H9 (cell line): ENCODE measurements around the gene CFAP99. TPM values are rescaled to one million over a fixed set of nuclear protein-coding genes. Genes with fewer than 3 reads are reported as not detected.
A peak's percentile ranks its signal among the peaks of the same experiment; 100 is the strongest.

Experiments used
- DNase-seq: peaks from one replicate; pipeline ENCODE4 v3.0.0-alpha.2; 2017
- H2AFZ ChIP-seq: one replicate; pipeline ENCODE4 v1.6.1; 2013; ENCODE audit warnings: mild to moderate bottlenecking, low read length, control low read depth, moderate library complexity
- H2AK5ac ChIP-seq: 2 replicates; pipeline ENCODE4 v1.6.1; 2013; ENCODE audit warnings: low read length, control low read depth, mixed read lengths; ENCODE audit not compliant: insufficient read length
- H2BK120ac ChIP-seq: one replicate; pipeline ENCODE4 v1.6.1; 2013; ENCODE audit warnings: low read depth, mild to moderate bottlenecking, low read length, control low read depth, inconsistent platforms; ENCODE audit not compliant: poor library complexity, severe bottlenecking
- H2BK12ac ChIP-seq: 2 replicates; pipeline ENCODE4 v1.6.1; 2013; ENCODE audit warnings: low read length, control low read depth, mixed read lengths, low read depth; ENCODE audit not compliant: insufficient read length
- H2BK15ac ChIP-seq: 2 replicates; pipeline ENCODE4 v1.6.1; 2013; ENCODE audit warnings: low read depth, low read length, control low read depth
- H2BK20ac ChIP-seq: one replicate; pipeline ENCODE4 v1.6.1; 2013; ENCODE audit warnings: low read depth, mild to moderate bottlenecking, low read length, control low read depth, inconsistent platforms; ENCODE audit not compliant: poor library complexity, severe bottlenecking
- H2BK5ac ChIP-seq: 2 replicates; pipeline ENCODE4 v1.6.1; 2013; ENCODE audit warnings: low read length, control low read depth, mixed read lengths; ENCODE audit not compliant: insufficient read length
- H3K14ac ChIP-seq: 2 replicates; pipeline ENCODE4 v1.6.1; 2013; ENCODE audit warnings: low read length, control low read depth; ENCODE audit not compliant: insufficient read depth
- H3K18ac ChIP-seq: 2 replicates; pipeline ENCODE4 v1.6.1; 2013; ENCODE audit warnings: low read depth, mild to moderate bottlenecking, mixed read lengths, low read length, control low read depth; ENCODE audit not compliant: insufficient read length
- H3K23ac ChIP-seq: 2 replicates; pipeline ENCODE4 v1.6.1; 2013; ENCODE audit warnings: low read length, control low read depth, mixed read lengths, low read depth; ENCODE audit not compliant: insufficient read length
- H3K23me2 ChIP-seq: 2 replicates; pipeline ENCODE4 v1.6.1; 2013; ENCODE audit warnings: low read depth, mild to moderate bottlenecking, mixed read lengths, low read length, control low read depth; ENCODE audit not compliant: insufficient read length, poor library complexity, severe bottlenecking
- H3K27ac ChIP-seq: 2 replicates; pipeline ENCODE4 v1.5.1; 2013; ENCODE audit warnings: low read length, control low read depth, mixed read lengths, low read depth; ENCODE audit not compliant: insufficient read length
- H3K27me3 ChIP-seq: 2 replicates; pipeline ENCODE4 v1.6.1; 2013; ENCODE audit warnings: low read length, control low read depth, inconsistent platforms; ENCODE audit not compliant: insufficient read depth
- H3K4ac ChIP-seq: 2 replicates; pipeline ENCODE4 v1.6.1; 2013; ENCODE audit warnings: low read depth, mild to moderate bottlenecking, control low read depth, inconsistent platforms, low read length, moderate library complexity
- H3K4me1 ChIP-seq: 2 replicates; pipeline ENCODE4 v1.6.1; 2013; ENCODE audit warnings: low read length, control low read depth, inconsistent platforms; ENCODE audit not compliant: insufficient read depth
- H3K4me2 ChIP-seq: 2 replicates; pipeline ENCODE4 v1.6.1; 2013; ENCODE audit warnings: low read length, control low read depth, mixed read lengths; ENCODE audit not compliant: insufficient read length, insufficient read depth
- H3K56ac ChIP-seq: 2 replicates; pipeline ENCODE4 v1.6.1; 2013; ENCODE audit warnings: low read depth, mild to moderate bottlenecking, mixed read lengths, low read length, control low read depth; ENCODE audit not compliant: insufficient read length
- H3K79me1 ChIP-seq: 2 replicates; pipeline ENCODE4 v1.6.1; 2013; ENCODE audit warnings: low read depth, mild to moderate bottlenecking, moderate library complexity, low read length, control low read depth, inconsistent platforms; ENCODE audit not compliant: insufficient read depth, poor library complexity, severe bottlenecking
- H3K79me2 ChIP-seq: 2 replicates; pipeline ENCODE4 v1.6.1; 2013; ENCODE audit warnings: low read length, control low read depth, inconsistent platforms; ENCODE audit not compliant: insufficient read depth
- H3K9ac ChIP-seq: 2 replicates; pipeline ENCODE4 v1.6.1; 2013; ENCODE audit warnings: low read length, control low read depth, mixed read lengths; ENCODE audit not compliant: insufficient read length; ENCODE audit errors: extremely low read depth
- H3K9me3 ChIP-seq: one replicate; pipeline ENCODE4 v1.6.1; 2013; ENCODE audit warnings: low read depth, low read length, inconsistent platforms; ENCODE audit not compliant: control insufficient read depth
- H3T11ph ChIP-seq: one replicate; pipeline ENCODE4 v1.6.1; 2013; ENCODE audit warnings: mild to moderate bottlenecking, low read length, control low read depth, inconsistent platforms
- H4K20me1 ChIP-seq: one replicate; pipeline ENCODE4 v1.6.1; 2013; ENCODE audit not compliant: control insufficient read depth, insufficient read length, insufficient read depth
- H4K5ac ChIP-seq: 2 replicates; pipeline ENCODE4 v1.6.1; 2013; ENCODE audit warnings: low read depth, mild to moderate bottlenecking, mixed read lengths, low read length, control low read depth; ENCODE audit not compliant: insufficient read length
- H4K8ac ChIP-seq: replicated peaks from 2 replicates; pipeline ENCODE4 v1.6.1; 2013; ENCODE audit warnings: low read length, control low read depth, mixed read lengths, low read depth; ENCODE audit not compliant: insufficient read length
- H4K91ac ChIP-seq: 2 replicates; pipeline ENCODE4 v1.6.1; 2013; ENCODE audit warnings: low read depth, mild to moderate bottlenecking, moderate library complexity, mixed read lengths, low read length, control low read depth; ENCODE audit not compliant: insufficient read length
- H3K27ac Mint-ChIP-seq, 3 experiments: 2 replicates in 2 of 3; 3 replicates in 1 of 3; pipeline ENCODE4 v1.8.0; 2020 to 2021; ENCODE audit warnings: mixed read lengths in 3 of 3, mild to moderate bottlenecking in 1 of 3, moderate library complexity in 1 of 3
- H3K27me3 Mint-ChIP-seq: 2 replicates; pipeline ENCODE4 v1.8.0; 2021; ENCODE audit warnings: low read depth, mild to moderate bottlenecking, moderate library complexity, mixed read lengths
- H3K36me3 Mint-ChIP-seq, 3 experiments: 2 replicates in 2 of 3; 3 replicates in 1 of 3; pipeline ENCODE4 v1.8.0; 2020 to 2021; ENCODE audit warnings: low read depth in 3 of 3, mixed read lengths in 3 of 3; ENCODE audit not compliant: insufficient read depth in 1 of 3
- H3K4me1 Mint-ChIP-seq, 2 experiments: 2 replicates each; pipeline ENCODE4 v1.8.0; 2020; ENCODE audit warnings: mixed read lengths in 2 of 2
- H3K4me3 Mint-ChIP-seq, 2 experiments: 2 replicates in 1 of 2; 3 replicates in 1 of 2; pipeline ENCODE4 v1.8.0; 2020 to 2021; ENCODE audit warnings: mild to moderate bottlenecking in 2 of 2, mixed read lengths in 2 of 2, moderate library complexity in 1 of 2
- H3K9me3 Mint-ChIP-seq, 2 experiments: 2 replicates in 1 of 2; 3 replicates in 1 of 2; pipeline ENCODE4 v1.8.0; 2020; ENCODE audit warnings: mild to moderate bottlenecking in 2 of 2, mixed read lengths in 2 of 2, moderate library complexity in 1 of 2
- WGBS: extraction: QIAGEN DNeasy Blood & Tissue Kit; methylation state at CpG from one replicate; pipeline ENCODE4 v1.1.7; 2013; ENCODE audit warnings: missing lambda C conversion rate, low lambda C conversion rate, mixed read lengths; ENCODE audit not compliant: insufficient read length; ENCODE audit errors: extremely low coverage; 5-methylcytosine and 5-hydroxymethylcytosine counted together
- total RNA-seq: library from RNA; stranded (reverse); gene quantifications from 2 replicates; pipeline ENCODE4 v1.2.1, GENCODE V29; 2021
- TF ChIP-seq, protein P1 (sequence below): fragments of 200-600 bp; sonication (generic); conservative IDR thresholded peaks from 3 replicates; pipeline ENCODE4 v1.8.0; 2021; ENCODE audit warnings: antibody characterized with exemption, mild to moderate bottlenecking

The CFAP99 gene
- total RNA-seq, 1 experiment from 2014 or later = 0.35 TPM

DNA sequence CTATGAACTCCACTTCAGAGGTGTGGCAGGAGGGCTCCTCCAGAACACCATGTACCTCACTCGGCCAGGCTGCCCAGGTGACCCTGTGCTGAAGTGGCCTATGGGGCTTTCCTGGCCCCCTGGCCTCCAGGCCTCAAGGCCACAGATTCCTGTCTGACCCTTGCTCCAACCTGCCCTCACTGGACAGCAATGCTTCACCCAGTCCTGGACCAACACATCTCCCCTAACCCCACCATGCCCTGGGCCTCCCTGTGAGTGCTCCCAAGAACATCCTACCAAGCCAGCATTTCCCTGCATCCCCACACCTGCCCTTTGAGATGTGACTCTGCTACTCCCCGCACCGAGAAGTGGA is 10.8 kb upstream of the CFAP99 start:
- Histone ChIP-seq H3K4ac (no peak overlapping the region), H2BK12ac (no peak overlapping the region), H4K20me1 (no peaks in the 10 kb centered on the region), H2BK120ac (no peak overlapping the region), H3K79me2 (no peaks in the 10 kb centered on the region), H2BK15ac (no peak overlapping the region), H3K27ac (no peak overlapping the region), H3T11ph (no peak overlapping the region), H3K4me1 (no peaks in the 10 kb centered on the region), H3K56ac (no peak overlapping the region), H3K27me3 (no peaks in the 10 kb centered on the region), H2AFZ (no peak overlapping the region), H3K14ac (no peak overlapping the region), H3K18ac (no peak overlapping the region), H2AK5ac (no peak overlapping the region), H3K23me2 (peaks cover 6% of the 10 kb centered on the region), H3K4me2 (no peak overlapping the region), H4K5ac (no peak overlapping the region), H4K91ac (no peak overlapping the region), H4K8ac (no peak overlapping the region), H3K23ac (no peak overlapping the region), H3K79me1 (no peaks in the 10 kb centered on the region), H3K9me3 (no peaks in the 10 kb centered on the region), H2BK20ac (no peak overlapping the region), H2BK5ac (no peak overlapping the region), H3K9ac (no peak overlapping the region)
- Mint-ChIP-seq H3K9me3 (no peaks in the 10 kb centered on the region), H3K4me1 (peaks cover 26 to 38% of the 10 kb centered on the region in 2 experiments), H3K4me3 (no peak overlapping the region), H3K27me3 (peaks cover 7% of the 10 kb centered on the region), H3K27ac (peak overlapping the region in 1 of 3 experiments; percentile 24; a peak in 1 of 7 replicates), H3K36me3 (no peaks in the 10 kb centered on the region; a peak in 1 of 7 replicates)
- no CpG with 5 or more reads among the region's 3 CpGs for WGBS
- TF ChIP-seq, protein P1, sequence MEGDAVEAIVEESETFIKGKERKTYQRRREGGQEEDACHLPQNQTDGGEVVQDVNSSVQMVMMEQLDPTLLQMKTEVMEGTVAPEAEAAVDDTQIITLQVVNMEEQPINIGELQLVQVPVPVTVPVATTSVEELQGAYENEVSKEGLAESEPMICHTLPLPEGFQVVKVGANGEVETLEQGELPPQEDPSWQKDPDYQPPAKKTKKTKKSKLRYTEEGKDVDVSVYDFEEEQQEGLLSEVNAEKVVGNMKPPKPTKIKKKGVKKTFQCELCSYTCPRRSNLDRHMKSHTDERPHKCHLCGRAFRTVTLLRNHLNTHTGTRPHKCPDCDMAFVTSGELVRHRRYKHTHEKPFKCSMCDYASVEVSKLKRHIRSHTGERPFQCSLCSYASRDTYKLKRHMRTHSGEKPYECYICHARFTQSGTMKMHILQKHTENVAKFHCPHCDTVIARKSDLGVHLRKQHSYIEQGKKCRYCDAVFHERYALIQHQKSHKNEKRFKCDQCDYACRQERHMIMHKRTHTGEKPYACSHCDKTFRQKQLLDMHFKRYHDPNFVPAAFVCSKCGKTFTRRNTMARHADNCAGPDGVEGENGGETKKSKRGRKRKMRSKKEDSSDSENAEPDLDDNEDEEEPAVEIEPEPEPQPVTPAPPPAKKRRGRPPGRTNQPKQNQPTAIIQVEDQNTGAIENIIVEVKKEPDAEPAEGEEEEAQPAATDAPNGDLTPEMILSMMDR = no peak
- DNase-seq = no peak
